GM21825 (cell line): ENCODE data around the gene UNKL.
"Not testable (repeated sequence)": the region's sequence is repeated elsewhere in the genome, so short reads cannot be mapped to it uniquely, and the experiment has no call there.

Experiments
- ATAC-seq: cut with Tn5 transposase; IDR thresholded peaks from one replicate; pipeline ENCODE4 v1.9.1; 2021; ENCODE audit warnings: mild to moderate bottlenecking, moderate library complexity; ENCODE audit not compliant: unreplicated experiment

Gene UNKL

DNA sequence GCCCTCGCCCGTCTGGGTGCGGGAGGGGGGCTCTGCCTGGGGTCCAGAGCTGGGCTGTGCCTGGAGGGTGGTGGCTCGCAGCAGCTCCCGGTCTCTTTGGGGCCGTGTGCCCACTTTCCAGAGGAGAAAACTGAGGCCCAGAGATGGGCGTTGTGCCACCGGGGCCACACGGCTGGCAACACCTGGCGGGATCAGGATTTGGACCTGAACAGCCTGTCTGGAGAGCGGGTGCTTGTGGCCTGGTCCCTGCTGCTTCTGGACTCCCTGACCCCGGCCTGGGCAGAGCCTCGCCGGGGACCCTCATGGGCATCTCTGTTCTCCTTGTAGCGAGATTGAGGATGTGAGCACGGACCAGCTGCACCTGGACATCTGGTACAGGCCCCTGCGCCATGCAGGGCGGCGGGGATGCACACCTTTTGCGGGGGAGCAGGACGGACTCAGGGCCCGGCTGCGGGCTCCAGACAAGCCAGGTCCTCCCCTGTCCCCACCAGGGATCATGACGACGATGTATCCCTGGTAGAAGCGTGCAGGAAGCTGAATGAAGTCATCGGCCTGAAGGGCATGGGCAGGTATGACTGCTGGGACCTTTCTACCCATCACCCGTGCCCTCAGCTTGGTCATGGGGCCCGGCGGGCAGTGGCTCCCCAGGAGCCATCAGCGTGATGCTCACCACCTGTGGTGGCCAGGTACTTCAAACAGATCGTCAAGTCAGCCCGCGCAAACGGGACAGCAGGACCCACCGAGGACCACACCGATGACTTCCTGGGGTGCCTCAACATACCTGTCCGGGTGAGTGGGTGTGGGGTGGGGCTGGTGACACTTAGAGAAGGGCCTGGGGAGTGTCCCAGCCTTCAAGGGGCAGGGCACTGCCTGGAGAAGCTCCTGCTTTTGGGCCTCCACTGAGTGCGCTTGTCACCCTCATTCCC lies 72.7 kb downstream of the UNKL start:
- no peak for ATAC-seq

DNA sequence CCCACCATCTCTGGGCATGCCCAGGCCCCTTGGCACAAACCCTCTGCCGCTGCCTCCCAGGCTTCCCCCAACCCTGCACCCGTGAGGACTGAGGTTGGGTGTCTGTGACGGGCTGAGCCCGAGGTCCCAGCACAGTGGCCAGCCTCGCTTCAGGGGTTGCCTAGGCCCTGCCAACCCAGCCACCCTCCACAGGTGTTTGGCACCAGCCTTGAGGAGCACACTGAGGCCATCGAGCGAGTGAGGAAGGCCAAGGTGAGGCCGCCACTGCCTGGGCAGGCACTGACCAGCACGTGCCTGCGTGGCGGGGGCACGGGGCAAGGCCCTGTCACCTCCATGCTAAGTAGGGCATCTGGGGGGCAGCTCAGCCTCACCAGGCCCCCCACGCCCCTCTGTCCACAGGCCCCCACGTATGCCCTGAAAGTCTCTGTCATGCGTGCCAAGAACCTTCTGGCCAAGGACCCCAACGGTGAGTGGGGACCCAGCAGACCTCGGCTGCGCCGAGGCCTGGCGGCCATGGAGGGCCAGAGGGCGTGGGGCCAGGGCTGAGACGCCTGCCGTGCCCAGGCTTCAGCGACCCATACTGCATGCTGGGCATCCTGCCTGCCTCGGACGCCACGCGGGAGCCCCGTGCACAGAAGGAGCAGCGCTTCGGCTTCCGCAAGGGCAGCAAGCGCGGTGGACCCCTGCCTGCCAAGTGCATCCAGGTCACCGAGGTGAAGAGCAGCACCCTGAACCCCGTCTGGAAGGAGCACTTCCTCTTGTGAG lies 73.6 kb downstream of the UNKL start:
- no peak for ATAC-seq

DNA sequence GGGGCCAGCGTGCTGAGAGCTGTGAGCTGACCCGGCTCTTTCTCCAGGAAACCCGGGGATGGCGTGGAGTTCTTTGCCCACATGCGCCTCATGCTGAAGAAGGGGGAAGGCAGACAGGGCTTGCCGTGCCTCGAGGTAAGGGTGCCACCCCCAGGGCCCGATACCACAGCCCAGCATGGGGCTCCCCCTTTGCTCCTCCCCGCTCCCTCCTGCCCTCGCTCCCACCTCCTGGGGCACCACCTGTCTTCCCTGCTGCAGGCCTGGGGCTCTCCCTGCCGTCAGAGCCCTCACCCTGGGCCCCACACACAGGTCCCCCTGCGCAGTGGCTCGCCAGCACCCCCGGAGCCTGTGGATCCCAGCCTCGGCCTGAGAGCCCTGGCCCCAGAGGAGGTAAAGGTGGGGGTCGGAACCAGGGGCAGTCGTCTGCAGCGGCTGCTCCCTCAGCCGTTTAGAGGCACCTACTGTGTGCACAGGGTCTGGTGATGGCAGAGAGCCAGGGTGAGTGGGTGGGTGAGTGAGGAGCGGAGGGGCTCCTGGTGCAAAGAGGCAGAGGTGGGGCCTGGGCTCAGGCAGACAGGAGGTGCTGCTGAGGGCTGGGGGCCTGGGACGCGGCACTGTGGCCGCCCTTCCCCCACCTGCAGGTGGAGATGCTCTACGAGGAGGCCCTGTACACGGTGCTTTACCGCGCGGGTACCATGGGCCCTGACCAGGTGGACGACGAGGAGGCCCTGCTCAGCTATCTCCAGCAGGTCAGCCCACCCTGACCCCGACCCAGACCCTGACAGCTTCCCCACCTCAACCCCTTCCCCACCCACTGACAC lies 75.4 kb downstream of the UNKL start:
- ATAC-seq = no peak

DNA sequence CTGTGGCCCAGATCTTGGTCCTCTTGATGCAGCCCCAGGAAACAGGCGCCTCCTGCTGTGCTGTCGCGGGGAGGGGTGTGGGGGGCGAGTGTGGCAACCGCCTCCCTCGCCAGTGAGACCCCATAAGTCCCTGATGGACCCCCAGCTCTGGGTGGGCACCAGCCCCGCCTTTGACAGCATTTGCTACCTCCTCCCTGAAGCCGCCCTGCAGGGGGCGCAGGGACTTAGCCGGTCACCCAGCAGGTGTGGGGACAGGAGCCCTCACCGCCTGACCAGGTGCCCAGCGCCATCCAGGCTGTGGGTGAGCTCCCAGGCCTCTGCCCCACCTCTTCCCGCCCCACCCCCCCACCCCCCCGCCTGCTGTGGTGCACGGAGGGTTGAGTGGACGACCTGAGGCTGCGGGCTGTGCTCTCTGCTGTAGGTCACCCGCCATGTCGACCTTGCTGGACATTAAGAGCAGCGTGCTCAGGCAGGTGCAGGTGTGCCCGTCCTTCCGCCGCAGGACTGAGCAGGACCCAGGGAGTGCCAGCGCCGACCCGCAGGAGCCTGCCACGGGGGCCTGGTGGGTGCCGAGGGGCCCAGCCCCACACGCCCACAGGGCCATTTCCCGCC lies 76.3 kb downstream of the UNKL start:
- no peak for ATAC-seq

DNA sequence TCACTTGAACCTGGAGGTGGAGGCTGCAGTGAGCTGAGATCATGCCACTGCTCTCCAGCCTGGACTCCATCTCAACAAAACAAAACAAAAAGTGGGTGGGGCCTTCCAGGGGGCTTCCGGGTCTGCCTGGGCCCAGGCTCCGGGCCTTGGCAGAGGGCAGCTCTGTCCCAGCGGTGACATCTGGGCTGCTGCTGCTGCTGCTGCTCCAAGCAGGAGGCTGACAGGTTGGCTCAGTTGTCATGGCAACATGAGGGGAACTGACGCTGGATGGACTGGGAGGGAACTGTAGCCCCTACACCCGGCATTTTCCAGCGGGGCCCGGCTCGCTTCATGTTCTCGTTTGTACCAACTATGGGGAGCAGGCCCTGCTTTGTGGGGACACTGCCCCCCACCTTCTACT lies 77.0 kb downstream of the UNKL start:
- no peak for ATAC-seq

DNA sequence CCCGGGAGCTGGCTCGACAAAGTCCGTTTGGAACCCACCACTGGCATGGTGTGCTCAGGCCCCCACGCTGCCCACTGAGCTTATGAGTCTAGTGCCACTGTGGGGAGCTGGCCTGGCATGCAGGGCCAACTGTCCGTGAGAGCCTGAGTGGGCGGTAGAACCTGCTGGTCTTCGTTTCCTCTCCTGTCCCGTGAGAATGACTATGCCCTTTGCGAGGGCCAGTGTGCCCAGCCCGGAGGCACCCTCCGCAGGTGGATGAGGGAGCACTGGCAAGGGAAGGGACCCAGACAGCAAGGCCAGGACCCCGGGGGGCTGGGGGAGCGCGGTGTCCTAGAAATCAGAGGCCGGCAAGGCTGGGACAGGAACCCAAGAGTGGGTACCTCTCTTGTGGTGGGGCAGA lies 77.9 kb downstream of the UNKL start:
- ATAC-seq = no peak

DNA sequence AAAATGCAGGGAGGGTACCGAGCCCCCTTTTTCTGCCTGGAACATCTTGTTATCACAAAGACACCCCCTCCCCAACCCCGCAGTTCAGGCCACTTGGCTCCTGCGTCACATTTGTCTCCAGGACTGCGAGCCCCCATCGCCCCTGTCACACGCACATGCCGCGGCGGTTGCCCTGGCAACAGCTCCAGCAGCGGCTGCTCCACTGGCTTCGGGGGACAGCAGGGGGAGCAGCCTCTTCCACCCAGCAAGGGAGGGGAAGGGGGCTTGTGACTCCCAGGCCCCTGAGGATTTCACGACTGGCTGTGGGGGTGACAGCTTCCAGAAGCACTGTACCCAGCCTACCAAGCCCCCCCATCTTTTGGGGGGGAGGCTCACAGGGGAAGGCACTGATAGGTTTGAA lies 78.5 kb downstream of the UNKL start:
- ATAC-seq = no peak

DNA sequence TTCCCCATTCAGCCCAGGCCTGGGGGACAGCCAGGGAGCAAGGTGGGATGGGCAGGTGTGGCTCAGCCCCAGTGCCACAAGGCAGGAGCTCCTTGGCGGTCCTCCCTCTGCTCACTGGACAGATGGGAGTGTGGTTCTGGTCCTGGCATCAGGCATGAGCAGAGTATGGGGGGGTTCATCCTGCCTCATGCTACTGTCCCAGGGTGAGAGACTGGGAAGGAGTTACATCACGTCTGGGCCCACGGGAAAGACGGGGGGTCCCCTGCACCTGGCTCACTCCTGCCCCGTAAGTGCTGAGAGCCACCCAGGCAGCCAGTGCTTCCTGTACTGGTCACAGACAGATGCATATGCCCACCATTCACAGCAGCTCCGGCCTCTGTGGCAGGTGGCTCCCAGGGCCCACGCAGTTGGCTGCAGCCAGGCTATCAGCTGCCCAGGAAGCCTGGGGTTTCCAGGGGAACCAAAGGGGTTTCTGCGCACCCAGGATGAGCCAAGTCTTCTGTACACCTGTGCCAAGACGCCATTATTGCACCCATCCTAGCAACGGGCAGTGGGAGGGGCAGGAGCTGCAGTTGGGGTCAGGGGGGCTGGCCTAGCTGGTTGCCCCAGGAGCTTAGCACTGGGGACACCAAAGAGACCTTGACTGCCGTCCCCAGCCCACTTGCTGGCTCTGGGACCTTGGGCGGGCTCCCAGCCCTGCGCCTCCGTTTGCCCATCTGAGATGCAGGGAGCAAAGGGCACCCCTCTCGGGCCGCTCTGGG lies 79.1 kb downstream of the UNKL start:
- no peak for ATAC-seq

DNA sequence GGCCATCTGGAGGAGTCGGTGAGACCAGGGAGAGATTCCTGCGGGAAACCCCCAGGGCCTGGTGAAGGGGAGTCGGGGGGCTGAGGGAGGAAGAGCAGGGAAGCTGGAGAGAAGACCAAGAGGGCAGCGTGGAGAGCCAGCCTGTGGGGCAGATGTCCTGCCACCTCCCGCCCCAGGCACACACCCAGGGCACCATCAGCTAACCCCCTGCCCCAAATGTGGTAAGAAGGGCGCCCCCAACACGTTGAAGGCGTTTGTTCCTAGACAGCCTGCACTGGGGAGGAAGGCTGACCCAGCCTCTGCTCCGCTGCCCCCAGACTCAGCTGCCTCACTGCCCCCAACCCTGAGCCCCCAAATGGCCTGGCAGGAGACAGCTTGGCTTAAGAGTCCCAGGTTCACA lies 79.8 kb downstream of the UNKL start:
- ATAC-seq = no peak

DNA sequence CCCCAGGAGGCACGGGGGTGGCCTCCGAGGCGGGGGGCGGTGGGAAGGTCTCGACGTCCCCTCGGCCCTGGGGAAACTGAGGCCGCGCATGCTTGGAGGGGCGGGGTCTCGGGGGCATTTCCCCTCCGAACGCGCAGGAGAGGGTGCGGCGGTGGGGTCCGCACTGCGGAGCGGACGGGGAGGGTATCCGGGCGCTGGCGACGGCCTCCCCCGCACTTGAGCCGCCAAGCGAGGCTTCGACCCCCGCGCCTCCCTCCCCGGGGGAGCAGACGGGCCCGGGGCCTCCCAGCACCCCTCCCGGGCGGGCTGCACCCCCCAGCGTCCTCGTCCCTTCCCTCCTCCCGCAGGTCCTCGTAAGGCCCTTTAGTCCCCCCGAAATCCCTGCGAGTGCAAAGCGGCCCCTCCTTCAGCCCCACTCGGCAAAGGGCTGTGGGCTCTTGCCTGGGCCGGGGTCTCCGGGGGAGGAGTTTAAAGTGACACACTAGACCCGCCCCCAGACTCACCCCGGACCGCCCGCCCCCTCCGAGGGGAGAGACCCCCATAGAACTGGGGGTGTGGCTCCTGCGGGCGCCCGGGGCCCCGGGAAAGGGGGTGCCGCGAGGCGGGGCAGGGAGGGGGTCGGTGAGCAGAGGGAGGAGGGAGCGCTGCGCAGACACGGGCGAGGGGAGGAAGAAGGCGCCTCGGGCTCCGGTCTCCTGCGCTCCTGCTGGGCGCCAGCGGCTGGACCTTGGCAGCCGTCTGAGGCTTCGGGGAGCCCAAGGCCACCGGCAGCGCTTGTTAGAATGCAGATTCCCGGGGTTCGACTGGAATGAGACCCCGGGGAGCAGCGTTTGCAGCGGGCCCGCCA lies 80.4 kb downstream of the UNKL start:
- ATAC-seq = no peak

DNA sequence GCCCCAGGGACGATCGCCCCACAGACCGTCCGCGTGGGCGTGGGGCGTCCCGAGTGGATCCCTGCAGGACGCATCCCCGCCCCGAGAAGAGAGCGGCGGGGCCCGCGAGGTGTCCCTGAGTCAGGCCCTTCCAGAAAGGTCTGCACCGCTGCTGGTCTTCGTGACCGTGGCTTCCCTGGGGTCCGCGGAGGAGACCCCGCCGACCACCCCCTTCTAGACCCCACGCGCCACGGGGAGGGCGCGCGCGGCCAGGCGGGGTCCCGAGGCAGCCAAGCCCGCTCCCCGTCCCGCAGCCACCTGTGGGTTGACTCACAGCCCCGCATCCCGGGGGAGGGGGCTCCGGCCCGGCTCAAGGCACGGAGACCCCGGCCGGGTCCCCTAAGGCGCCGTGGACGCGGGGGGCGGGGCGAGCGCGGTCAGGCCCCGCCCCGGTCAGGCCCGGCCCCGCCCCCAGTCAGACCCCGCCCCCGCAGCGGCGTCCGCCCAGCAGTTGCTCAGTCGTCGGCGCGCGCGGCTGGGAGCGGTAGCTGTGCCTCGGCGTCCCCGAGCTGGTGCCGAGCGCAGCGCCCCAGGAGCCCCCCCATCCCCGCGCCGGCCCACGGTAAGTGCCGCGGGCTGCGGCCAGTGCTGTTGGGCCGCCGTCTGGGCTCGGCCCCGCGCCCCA lies 81.2 kb downstream of the UNKL start, which contains the start of gene BAIAP3:
Gene BAIAP3 (plus strand): TSS at position 497 of the 664 bp plus-strand sequence. CDS start 4,905 bp downstream, outside the sequence.
- no peak for ATAC-seq

DNA sequence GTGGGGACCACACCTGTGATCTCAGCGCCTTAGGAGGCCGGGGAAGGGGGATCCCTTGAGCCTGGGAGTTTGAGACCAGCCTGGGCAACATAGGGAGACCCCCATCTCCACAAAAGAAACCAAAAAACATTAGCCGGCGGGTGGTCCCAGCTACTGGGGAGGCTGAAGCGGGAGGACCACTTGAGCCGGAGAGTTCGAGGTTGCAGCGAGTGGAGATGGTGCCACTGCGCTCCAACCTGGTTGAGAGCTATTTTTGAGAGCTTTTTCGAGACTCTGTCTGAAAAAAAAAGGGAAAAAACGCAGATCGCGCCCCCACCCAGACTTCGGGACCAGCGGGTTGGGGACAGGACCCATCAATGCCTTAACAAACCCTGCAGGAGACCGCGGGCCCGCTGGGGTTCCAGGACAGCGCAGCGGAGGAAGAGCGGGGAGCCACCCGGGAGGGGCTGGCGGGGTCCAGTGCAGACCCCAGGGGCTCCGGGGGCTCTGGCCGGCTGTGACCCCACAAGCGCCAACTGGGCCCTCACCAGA lies 81.8 kb downstream of the UNKL start:
- ATAC-seq = no peak

DNA sequence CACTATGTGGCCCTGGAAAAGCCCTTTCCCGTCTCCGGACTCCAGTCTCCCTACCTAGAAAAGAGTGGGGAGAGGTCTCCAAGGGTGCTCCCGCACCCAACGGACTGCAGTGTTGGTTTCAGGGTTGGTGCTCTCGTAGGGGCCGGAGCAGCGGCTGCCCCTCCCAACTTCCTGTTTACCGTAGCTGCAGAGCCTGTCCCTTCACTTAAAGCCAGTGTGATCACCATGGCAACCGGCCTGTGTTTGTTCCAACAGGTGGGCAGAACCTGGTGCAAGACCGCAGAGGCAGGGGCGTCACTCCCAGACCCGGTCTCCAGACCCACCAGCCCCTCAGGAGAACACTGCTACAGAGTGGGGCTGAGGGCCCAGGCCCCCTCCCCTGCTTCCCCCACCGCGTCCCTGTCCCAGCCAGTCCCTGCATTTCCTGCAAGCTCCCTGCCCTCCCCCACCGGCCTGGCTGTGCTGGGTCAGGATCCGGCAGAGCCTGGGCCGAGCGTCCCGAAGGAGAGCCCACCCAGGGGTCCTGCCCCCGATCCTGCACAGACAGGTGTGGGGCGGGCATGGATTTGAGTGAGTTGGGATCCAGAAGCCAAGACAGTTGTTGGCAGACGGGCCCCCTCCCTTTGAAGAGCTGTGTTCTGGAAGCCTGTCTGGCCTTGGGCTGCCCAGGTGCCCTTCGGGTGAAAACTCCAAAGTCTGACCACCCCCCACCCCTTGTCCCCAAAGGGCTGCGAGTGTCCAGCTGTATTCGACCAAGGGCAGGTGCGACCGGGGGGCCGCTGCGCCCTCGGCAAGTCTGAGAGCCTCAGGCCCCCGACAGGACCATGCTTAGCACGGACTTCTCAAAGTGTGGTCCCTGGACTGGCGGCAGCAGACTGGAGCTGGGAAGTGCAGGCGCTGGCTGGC lies 82.5 kb downstream of the UNKL start:
- no peak for ATAC-seq

DNA sequence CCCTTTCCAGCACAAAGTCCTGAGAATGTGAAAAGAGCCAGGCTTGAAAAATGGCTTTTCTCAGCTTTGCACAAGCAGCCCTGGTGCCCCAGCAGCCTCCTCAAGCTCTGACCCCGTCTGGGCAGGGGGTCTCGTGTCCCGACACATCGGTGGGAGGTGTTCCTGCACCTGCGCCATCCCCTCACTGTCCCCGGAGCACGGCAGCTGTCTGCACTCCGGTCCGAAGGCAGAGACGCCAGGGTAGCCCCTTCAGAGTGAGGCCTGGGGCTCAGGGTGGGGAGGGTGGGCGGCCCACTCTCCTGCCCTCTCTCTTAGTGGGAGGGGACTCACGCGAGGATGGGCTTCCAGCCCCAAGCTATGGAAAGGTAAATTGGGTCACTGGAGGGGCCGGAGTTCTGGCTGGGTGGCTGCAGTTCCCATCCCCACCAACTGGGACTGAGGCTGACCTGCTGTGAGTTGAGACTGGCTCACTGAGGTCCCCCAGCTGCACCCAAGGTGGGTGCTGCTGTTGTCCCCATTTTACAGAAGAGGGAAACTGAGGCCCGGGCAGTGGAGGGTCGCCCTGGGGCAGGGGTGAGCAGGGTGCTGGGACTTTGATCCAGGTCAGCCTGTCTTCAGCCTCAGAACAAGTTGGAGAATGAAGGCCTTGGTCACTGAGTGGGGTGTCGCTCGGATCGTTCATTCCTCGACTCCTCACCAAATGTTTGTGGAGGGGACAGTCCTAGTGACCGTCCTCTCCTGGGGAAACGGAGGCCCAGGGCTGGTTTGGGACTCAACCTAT lies 83.4 kb downstream of the UNKL start:
- no peak for ATAC-seq

DNA sequence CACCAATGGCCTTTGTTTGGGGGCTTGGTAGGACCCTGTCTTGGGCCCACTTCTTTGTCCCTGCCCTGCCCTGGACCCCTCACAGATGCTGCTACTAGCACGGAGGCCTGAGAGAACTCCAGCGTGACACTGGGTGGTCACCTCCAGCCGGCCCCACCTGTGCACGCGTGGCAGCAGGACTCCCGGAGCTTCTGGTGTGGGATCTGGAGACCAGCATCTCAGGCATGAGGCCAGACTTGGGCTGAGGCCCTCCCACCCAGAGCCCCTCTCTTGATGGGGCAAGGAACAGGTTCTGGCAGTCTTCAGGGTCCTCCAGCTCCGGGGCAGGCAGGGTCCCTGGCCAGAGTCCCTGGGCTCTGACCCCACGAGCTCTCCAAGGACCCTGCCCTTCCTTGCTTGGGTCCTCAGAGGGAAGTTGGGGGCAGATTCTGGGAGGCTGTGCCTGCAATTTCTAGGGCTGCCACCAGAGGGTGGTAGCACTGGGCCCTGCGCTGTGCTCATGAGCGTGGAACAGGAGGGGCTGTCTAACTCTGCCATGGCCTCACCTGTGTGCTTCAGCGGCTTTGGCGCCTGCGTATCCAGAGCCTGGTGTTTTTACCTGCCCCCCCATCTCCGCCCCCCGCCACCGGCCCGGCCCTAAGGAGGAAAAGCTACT lies 84.1 kb downstream of the UNKL start:
- ATAC-seq = no peak

DNA sequence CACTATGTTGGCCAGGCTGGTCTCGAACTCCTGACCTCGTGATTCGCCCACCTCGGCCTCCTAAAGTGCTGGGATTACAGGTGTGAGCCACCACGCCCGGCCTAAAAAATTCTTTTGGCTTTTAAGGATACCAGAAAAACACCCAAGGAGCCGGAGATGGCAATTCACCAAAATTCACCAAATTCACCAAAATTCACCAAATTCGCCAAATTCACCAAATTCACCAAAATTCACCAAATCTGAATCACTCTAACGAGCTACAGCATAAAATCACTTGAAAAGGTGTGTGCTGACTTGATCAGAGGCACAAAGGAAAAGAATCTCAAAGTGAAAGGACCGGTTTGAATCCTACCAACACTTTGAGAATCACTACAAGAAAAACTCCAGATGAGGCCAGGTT lies 85.5 kb downstream of the UNKL start:
- not testable (repeated sequence) for ATAC-seq
